Measurements from ENCODE around the gene C15orf40.
A peak's percentile ranks its signal among the peaks of the same experiment; 100 is the strongest.

Gene C15orf40

DNA sequence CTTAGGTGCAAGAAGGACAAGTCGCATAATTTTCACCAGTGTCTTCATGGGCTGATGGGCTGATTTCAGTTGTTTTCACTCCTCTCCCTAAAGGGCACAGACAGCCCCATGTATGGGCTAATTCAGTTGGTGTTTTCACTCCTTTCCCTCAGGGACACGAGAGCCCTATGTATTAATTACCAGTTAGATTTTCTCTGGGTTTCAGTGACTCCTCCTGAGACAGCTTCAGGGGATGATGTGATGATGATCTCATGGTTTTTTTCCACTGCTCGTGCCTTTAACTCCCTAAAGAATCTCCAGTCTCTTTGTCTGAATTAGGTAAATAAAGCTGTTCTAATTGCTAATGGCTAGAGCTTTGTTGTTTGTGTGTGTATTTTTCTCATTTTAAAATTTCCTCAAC is 15.5 kb downstream of the C15orf40 start:
- FAIRE-seq (no peak), DNase-seq (ENCODE audit: insufficient read length, low spot score) (no peak)

DNA sequence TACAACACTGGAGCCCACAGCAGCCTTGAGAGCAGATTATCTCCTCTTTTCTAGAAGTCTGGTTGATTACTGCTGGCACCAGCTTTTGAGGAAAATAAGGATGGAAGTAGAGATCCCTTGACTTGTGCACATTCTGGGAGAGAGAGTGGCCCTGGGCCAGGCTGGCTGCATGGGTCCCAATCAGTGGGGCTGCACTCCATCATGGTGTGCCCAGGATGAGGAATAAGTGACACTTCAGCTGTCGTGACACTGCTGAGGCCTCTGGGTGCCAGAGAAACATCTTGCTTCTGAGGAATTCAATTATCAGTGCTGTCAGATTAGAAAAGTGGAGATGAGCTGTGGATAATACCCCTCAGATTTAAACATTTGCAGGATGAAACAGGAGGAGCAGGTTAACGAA is 16.4 kb downstream of the C15orf40 start:
- no peak for DNase-seq (ENCODE audit: insufficient read length, low spot score)
- no peak for FAIRE-seq

DNA sequence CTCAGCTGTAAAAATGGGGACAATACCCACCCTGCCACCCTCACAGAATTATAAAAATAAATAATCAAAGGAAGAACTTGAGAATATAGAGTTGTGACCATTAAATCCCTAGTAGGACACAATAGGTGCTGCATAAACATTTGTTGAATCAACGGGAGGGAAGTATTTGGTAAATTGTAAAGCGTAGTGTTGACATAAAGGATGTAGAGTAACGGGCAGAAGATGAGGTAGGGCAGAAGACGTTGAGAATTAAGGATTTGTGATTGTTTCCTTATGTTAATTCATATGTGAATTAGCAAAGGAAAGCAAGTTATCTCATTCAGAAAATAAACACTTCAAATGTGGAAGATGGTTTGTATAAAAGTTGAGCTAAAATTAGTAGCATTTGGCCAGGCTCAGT is 18.3 kb downstream of the C15orf40 start:
- FAIRE-seq, result no peak

DNA sequence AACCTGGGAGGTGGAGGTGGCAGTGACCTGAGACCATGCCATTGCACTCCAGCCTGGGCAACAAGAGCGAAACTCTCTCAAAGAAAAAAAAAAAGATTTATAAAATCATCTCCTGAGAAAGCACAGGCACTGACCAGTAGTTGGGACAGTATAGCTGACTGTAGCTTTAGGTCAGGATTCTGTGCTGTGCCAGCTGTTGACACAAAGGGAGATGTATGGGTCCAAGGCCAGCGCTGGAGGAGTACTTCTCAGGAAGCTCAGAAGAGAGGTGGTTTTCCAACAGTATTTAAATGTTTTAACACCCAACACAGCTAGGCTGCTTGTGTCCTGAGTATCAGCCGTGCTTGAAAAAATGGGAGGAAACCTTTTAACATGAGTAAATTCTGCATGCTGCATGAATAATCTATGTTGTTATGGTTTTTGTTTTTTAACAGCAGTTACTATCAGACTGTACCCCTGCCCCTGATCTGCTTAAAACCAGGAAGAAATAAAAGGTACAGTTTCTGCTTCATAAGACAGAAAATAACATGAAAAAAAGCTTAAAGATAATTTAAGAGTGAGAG is 18.9 kb downstream of the C15orf40 start:
- FAIRE-seq, result no peak

More for the DNA sequence above, 18.3 kb downstream of the C15orf40 start:
- no peak for DNase-seq (ENCODE audit: insufficient read length, low spot score)

DNA sequence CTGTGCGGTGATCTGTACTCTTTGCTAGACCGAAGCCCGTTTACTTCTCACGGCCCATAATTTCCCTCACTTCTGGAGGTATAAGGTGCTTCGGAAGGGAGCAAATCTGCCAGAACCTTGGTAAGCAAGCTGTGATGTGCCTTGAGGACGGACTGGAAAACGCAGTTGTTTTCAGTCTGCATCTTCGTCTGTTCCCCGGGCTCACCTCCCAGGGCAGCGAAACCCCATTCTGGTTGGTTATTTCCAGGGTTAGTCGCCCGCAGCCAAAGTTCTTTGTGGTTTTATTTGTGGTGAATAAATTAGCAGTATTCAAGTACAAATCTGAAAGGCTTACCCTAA is 25.0 kb downstream of the C15orf40 start:
- FAIRE-seq (no peak), DNase-seq (ENCODE audit: insufficient read length, low spot score) (peak; percentile 34)

More for the DNA sequence above, 18.9 kb downstream of the C15orf40 start:
- no peak for DNase-seq (ENCODE audit: insufficient read length, low spot score)

DNA sequence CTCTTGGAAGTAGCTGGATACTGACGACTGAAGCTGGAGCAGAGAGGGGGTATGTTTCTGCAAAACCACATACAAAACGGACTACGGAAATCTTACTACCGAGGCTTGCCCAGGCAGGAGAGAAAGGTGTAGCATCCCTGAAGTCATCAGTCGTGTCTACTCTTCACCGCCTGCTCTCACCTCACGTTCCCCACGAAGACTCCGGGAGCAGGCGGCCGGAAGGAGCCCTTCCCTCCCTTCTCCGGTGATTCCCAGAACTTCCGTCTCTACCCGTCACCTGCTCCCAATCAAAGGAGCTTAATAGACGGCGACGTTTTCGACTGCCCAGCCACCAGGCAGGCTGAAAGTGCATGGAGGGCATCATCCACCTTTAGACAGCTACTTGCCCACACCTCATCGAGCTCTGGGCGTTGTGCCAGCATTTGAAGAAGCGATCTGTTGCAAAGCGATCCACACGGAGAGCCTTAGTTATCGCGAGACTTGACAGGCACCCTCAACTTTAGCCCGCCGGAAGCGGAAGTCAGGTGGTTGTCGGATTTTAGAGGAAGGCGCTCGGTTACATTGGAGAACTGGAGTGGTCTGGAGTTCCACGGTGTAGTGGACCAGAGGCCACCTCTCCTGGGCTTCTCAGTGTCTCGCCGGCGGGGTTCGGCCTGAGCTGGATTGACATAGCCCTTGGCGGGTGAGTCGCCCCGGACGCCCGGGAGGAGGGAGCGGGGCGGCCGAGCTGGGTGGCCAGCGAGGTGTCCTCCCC is 25.6 kb downstream of the C15orf40 start, which contains the start of gene RAMAC:
Gene RAMAC (plus strand): TSS at position 523 of the 754 bp plus-strand sequence. CDS start 2,809 bp downstream, outside the sequence.
- peak; percentile 98 for FAIRE-seq

DNA sequence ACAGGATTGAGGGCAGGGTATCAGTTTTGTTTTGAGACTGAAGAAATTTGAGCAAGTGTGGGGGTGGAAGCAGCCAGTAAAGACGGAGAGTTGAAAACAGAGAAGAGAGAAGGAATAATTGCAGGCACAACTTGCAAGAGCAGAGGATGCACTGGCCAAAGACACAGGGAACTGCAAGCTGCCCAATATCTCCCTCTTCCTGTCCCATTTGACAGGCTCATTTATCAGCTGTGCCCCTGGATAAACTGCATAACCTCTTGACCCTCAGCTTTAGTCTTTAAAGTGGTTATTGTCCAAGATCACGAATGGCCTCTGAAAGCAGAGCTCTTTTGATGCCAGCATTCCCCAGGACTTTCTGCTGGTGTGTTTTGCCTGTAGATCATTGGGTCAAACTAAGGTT is 30.5 kb downstream of the C15orf40 start:
- DNase-seq (ENCODE audit: insufficient read length, low spot score), result no peak
- FAIRE-seq, result no peak

More for the DNA sequence above, 25.6 kb downstream of the C15orf40 start, which contains the start of gene RAMAC:
- peak; percentile 88 for DNase-seq (ENCODE audit: insufficient read length, low spot score)

DNA sequence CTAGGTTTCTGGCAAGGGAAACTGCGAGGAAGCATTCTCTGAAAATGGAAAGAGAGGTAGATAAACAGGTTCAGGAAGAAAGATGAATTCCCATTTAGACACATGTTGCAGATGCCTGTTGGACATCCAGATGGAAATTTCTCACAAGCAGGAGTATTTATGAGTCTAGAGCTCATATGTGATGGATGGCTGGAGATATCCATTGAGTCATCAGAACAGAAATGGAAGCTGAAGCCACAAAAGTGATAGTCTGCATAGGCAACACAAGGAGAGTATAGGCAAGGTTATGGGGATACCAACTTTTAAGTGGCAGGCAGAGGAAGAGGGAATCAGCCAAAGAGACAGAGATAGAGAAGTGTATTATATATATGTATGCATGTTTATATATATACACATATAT is 31.7 kb downstream of the C15orf40 start:
- DNase-seq (ENCODE audit: insufficient read length, low spot score), result no peak
- FAIRE-seq, result no peak

DNA sequence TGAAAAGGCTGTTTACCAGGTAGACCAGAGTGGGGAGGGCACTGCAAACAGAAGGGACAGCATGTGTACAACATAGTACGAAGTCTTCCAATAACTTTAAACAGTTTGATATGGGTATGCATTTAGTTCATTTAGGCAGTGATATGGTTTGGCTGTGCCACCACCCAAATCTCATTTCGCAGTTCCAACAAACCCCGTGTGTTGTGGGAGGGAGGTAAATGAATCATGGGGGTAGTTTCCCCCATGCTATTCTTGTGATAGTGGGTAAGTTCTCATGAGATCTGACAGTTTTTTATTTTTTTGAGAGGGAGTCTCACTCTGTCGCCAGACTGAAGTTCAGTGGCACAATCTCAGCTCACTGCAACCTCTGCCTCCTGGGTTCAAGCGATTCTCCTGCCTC is 33.0 kb downstream of the C15orf40 start:
- no peak for FAIRE-seq
- DNase-seq (ENCODE audit: insufficient read length, low spot score), result no peak

DNA sequence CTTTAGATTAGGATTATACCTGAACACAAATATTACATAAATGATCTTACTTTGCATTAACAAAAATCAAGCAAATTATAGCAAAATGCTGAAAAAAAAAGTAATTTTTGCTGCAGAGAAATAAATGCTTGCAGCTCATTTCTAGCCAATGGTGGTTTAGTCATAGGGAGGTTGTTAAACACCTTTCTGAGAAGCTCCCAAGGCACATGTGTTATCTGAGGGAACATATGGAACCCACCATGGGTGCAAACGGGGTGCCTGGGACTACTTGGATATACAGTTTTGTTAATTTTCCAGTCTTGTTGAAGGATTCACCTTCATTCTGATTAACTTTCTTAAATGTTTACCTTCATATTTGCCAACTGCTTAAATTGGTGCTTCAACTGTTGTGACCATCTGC is 34.4 kb downstream of the C15orf40 start:
- no peak for DNase-seq (ENCODE audit: insufficient read length, low spot score)
- no peak for FAIRE-seq

DNA sequence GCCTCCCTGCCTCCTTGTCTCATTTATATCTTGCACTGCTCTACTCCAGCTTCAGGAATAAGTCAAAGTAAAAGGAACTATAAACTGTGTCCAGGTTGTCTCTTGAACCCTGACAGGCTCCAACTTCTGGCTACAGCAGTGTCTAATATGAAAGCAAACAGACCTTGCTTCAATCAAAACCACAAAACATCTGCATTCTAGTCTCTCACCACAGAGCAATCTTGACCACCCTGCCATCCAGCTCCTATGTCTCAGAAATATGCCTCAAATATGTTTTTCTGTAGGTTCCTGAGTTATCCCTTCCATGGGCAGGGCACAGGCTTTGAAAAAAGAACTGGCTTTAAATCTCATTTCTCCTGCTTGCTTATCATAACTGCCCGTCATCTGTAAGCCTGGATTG is 38.4 kb downstream of the C15orf40 start:
- no peak for FAIRE-seq

DNA sequence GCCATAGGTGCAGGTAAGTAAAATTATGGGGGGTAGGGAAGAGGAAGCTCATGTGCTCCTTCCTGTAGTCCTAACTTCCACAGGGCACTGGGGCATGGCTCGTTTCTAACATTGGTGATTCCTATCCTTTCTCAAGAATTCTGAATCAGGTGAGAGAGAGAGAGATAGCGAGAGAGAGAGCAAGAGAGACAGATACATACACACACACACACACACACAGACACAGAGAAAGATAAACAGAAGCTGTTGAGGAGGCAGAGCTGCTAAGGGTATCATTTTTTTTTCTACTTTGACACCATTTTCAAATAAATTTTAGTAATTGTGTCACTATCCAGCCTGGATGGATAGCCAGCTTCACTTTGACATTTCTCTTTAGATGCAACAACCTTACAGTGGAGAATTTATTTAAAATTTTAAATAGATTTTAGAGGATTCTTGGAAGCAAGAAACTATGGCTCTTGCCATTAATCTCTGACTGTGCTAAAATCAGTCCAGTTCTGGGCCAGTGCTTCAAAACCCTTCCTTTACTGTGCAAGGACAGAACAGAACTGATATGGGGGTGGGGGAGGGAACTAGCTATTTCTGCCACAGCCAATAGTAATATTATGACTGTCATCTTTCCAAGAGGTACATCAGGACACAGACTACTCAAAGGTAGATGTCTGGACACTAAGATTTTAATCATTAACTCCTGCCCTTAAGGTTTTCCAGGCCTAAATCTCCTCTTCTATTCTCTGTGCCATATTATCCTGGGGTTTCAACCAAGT is 40.0 kb downstream of the C15orf40 start:
- no peak for DNase-seq (ENCODE audit: insufficient read length, low spot score)
- no peak for FAIRE-seq

More for the DNA sequence above, 38.4 kb downstream of the C15orf40 start:
- no peak for DNase-seq (ENCODE audit: insufficient read length, low spot score)

DNA sequence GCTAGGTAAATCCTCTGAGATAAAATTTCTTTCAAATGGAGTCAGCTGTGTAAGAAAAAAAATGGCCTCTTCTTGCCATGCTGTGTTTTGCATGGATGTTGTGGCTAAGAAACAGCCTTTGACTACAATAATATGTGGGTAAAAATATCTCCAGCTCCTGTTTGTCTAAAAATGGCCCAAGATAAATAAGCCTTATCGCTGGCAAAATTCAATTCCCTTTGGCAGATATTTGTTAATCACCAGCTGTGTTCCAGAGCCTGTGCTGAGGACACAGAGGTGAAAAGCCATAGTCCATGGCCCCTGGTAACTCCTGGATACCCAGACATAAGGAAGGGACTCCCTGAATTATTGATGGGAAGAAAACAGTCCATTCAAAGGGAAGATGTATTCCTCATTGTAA is 40.7 kb downstream of the C15orf40 start:
- FAIRE-seq, result no peak
- no peak for DNase-seq (ENCODE audit: insufficient read length, low spot score)

DNA sequence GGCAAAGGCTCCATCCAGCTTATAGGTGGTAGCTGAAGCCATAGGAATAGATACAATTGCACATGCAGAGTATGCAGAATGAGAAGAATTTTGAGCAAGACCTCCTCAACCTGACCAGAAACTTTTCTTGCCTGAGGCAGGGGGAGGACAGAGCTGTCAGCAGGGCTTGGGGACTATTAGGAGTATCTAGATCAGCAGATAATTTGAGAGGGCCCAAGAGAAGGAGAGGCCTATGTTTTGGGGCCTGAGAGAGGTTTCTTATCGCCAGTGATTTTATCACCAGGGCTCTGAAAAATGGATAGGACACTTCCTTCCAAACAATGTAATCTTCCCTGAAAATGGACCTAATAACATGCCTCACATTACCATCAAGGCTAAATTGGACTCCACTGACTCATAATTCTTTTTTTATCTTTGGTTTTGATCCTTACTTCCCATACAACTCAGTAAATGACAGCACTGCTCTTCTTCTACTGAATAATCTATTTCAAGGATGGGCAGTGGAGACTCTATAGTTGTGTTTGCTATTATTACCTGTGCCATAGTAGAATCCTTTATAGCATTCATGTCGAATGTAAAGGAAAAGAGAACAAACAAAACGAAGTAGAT is 41.3 kb downstream of the C15orf40 start:
- FAIRE-seq (no peak), DNase-seq (ENCODE audit: insufficient read length, low spot score) (no peak)

DNA sequence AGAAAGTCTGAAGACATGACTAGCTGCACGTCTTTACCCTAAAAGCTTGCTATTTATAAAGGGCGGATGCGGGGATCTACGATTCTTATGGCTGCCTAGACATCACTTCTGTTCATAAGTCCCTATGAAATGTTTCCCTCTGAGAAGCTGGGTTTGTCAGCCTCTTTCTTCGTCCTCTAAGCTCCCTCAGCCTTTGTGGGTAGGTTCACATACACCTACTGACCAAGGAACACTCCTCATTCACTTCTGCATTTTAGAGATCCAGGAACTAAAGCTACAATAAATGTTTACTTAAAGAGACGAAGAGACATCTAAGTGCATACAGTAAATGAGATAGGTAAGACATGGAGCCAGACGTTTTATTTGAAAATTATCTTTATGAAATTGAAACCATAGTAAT is 42.1 kb downstream of the C15orf40 start:
- FAIRE-seq (no peak), DNase-seq (ENCODE audit: insufficient read length, low spot score) (no peak)

DNA sequence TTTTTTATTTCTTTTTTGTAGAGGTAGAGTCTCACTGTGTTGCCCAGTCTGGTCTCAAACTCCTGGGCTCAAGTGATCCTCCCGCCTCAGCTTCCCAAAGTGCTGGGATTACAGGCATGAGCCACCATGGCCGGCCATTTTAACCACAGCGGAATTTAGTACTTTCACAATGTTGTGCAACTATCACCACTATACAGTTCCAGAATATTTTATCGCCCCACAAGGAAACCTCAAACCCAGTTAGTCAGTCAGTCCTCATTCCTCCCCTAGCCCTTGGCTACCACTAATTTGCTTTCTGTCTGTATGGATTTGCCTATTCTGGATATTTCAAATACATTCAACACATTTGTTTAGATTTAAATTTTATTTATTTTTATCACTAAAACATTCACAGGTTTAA is 43.4 kb downstream of the C15orf40 start:
- FAIRE-seq, result no peak

DNA sequence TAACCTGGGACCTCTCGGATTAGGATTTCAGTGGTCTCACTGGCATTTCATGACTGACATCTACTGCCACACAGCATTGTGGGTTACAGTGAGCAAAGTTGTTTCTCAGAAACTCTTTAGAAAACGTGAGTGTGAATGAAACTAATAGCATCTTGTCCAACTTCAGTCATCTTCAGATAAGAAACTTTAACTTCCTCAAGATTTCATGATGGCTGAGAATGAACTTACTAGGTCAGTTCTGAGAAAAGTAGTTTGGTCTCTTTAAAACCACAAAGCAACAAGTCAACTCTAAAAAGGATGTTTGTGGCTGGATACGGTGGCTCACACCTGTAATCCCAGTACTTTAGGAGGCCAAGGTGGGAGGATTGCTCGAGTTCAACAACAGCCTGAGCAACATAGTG is 44.8 kb downstream of the C15orf40 start:
- FAIRE-seq, result peak; percentile 70

More for the DNA sequence above, 43.4 kb downstream of the C15orf40 start:
- no peak for DNase-seq (ENCODE audit: insufficient read length, low spot score)

DNA sequence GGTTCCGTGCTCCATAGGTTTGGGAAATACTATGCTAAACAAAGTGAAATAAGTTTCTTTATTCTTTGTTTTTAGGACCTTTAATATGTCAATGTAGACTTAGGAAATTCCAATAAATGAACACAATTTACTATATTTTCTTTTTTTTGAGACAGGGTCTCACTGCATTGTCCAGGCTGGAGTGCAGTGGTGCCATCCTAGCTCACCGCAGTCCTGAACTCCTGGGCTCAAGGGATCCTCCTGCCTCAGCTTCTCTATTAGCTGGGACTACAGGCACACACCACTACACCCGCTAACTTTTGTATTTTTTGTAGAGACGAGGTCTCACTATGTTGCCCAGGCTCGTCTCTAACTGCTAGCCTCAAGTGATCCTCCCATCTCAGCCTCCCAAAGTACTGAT is 46.5 kb downstream of the C15orf40 start:
- no peak for DNase-seq (ENCODE audit: insufficient read length, low spot score)
- no peak for FAIRE-seq

More for the DNA sequence above, 44.8 kb downstream of the C15orf40 start:
- peak; percentile 17 for DNase-seq (ENCODE audit: insufficient read length, low spot score)

DNA sequence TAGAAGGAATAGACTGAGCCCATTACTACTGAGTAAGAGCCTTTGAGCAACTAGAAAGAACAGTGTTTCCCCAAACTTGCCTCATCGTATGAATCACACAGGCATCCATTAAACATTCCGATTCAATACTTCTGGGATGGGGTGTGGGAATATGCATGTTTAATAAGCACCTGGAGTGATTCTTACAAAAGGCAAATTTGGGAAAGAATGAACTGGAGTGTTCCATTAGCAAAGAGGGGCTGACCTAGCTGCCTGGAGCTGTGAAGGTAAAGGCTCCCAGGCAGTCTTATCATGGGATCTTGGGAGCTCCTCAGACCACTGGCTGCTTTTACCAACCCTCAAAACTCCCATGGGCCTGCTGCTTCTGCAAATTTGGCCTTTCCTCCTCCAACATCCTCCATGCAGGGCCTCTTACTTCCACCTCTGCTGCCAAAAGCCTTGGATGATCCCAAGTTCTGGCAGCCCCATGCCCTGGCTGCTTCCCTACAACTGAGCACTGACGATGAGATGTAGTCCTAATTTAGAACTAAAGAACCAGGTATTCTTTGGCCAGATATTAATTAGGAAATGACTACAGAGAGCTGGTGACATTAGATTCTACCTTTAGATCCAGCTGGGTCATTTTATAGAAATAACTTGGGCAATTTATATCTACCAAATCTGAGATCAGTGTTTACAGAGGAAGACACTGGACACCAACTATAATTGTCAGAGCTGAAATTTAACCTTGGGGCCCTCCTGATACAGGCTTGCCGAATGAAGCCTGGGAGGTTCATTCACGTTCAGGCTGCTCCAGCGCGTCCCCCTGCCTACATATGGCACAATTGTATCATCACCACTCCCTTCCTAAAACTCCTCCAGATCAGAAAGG is 47.7 kb downstream of the C15orf40 start:
- no peak for FAIRE-seq
- DNase-seq (ENCODE audit: insufficient read length, low spot score), result no peak

DNA sequence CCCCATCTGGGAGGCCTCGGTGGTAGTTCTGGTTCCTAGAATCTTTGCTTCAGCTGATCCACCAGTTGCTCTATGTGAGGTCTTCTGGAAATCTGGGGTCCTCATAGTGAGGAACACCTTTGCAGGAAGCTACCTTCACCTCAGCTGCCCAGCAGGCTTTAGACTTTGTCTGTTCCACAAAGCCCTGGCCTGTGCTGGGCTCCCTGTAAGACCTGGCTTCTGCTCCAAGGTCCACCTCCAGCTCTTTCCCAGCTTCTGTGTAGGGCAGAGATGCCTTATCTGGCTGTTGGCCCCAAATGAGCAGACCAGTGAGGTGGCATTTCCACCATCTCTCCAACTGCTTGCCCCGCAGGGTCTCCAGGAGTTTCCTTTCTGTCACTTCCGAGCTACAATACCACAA is 50.7 kb downstream of the C15orf40 start:
- DNase-seq (ENCODE audit: insufficient read length, low spot score), result no peak
- no peak for FAIRE-seq
